AG09309 (cell line): Measurements from ENCODE around the gene ENO4.

ENCODE experiments used
- DNase-seq: peaks from one replicate; pipeline ENCODE4 v3.0.0-alpha.2; 2010; ENCODE audit warnings: low read depth
- H3K4me3 ChIP-seq: 2 replicates; pipeline ENCODE4 v1.5.1; 2011; ENCODE audit warnings: mild to moderate bottlenecking, low read depth, low read length, moderate library complexity; ENCODE audit not compliant: control insufficient read depth
- TF ChIP-seq, protein P1 (sequence below): IDR thresholded peaks from 2 replicates; pipeline ENCODE4 v1.5.1; 2011; ENCODE audit warnings: mild to moderate bottlenecking, low read depth, low read length, inconsistent platforms; ENCODE audit not compliant: insufficient read depth, control insufficient read depth; ENCODE audit errors: missing control alignments

Gene ENO4

DNA sequence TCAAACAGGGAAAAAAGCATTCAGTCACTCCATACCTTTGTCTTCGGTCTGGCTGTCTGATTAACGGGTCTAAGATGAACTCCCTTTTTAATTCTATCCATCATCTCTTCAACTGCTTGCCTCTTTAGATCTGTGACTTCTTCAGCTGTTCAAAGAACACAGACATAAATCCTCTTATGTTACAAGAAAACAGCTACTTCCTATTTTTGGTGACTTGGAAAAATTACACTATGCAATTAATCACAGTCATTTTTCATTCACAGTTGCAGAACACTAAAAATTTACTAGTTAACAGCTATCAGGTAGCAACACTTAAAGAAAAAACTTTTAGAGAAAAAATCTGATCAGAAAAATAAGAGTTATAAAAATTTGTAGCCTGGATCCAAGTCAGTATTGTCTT is 66.0 kb downstream of the ENO4 start:
- TF ChIP-seq, protein P1, sequence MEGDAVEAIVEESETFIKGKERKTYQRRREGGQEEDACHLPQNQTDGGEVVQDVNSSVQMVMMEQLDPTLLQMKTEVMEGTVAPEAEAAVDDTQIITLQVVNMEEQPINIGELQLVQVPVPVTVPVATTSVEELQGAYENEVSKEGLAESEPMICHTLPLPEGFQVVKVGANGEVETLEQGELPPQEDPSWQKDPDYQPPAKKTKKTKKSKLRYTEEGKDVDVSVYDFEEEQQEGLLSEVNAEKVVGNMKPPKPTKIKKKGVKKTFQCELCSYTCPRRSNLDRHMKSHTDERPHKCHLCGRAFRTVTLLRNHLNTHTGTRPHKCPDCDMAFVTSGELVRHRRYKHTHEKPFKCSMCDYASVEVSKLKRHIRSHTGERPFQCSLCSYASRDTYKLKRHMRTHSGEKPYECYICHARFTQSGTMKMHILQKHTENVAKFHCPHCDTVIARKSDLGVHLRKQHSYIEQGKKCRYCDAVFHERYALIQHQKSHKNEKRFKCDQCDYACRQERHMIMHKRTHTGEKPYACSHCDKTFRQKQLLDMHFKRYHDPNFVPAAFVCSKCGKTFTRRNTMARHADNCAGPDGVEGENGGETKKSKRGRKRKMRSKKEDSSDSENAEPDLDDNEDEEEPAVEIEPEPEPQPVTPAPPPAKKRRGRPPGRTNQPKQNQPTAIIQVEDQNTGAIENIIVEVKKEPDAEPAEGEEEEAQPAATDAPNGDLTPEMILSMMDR = no peak
- DNase-seq = no peak
- no peak overlapping the region for H3K4me3 ChIP-seq

DNA sequence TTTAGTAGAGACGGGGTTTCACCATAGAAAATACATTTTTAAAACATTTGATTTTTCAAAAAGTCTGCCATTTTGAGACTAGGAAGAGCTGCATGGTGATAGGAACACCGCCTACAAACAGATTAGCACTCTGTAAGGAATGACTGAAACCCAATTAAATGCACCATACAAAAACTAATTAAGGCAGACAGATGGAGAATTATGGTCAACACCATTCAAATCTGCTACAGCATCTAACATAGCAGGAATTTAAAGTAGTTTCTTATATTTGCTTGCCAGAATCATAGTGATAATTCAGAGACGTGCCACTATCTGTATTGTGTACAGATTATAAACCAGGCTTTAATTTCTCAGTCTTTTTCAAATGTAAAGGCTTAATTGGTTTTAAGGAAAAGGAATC is 68.2 kb downstream of the ENO4 start:
- no peak overlapping the region for H3K4me3 ChIP-seq
- DNase-seq = no peak
- TF ChIP-seq, protein P1 = no peak

DNA sequence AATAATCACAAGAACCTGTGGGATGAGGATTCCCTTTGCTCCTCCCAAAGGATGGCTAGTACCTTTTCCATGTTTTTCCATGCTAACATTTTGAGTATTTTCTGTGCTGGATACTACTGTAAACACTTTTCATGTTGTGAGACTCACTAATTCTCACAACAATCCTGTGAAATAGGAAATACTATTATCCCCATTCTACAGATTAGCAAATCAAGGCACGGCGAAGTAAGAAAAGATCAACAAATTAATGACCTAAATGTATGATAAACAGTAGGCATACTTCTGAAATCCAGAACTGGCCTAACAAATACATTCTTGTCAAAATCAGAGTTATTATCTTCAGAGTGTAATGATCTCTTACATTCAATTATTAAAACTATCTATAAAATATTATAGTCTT is 69.3 kb downstream of the ENO4 start:
- no peak overlapping the region for H3K4me3 ChIP-seq
- TF ChIP-seq, protein P1 = no peak
- DNase-seq = no peak

DNA sequence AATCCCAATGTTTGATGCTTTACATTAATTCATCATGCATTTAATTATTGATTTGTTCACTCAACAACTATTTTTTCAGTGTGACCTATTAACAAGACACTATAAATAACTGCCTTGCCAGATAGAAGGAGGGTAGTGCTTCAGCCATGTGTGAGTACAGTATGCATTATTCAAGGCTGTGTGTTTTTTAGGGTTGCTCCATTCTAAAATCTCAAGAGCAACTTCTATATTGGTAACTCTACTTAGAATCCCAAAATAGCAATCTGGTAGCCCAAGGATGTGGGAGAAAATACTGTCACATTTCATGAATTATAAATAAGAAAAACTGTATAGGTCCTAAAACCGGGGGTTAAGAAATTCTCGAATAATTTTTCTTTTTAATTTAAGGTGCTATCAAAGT is 69.9 kb downstream of the ENO4 start:
- TF ChIP-seq, protein P1 = no peak
- DNase-seq = no peak

DNA sequence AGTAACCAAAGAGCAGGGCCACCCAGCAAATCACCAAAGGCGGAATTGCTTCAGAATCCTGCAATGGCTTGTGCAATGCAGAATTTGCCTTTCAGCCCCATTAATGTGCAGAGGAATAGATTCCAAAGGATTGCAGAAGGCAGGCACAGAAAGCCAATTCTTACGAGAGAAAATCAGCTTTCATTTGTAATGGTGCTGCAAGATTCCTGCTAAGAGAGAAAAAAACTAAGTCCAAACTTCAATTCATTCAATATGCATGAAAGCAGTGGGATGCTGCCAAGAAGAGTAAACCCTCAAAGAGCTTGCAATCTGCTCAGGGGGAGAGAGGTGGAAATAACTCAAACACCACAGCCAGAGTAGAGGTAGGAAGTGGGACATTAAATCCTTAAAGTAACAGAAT is 70.4 kb downstream of the ENO4 start:
- TF ChIP-seq, protein P1 = no peak
- DNase-seq = no peak
- no peak overlapping the region for H3K4me3 ChIP-seq

More for the DNA sequence above, 69.9 kb downstream of the ENO4 start:
- H3K4me3 ChIP-seq = no peak overlapping the region

DNA sequence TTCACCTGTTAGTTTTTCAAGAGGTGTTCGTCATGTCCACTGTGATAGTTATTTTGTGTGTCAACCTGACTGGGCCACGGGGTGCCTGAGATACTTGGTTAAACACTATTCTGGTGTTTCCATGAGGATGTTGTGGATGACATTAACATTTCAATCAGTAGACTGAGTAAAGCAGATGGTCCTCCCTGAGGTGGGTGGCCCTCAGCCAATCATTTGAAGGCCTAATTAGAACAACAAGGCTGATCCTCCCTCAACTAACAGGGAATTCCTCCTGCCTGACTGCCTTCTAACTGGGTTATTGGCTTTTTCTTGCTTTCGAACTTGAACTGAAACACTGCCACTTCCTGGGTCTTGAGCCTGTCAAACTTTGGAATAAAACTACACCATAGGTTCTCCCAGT is 75.8 kb downstream of the ENO4 start:
- no peak overlapping the region for H3K4me3 ChIP-seq
- DNase-seq = no peak
- TF ChIP-seq, protein P1 = no peak

DNA sequence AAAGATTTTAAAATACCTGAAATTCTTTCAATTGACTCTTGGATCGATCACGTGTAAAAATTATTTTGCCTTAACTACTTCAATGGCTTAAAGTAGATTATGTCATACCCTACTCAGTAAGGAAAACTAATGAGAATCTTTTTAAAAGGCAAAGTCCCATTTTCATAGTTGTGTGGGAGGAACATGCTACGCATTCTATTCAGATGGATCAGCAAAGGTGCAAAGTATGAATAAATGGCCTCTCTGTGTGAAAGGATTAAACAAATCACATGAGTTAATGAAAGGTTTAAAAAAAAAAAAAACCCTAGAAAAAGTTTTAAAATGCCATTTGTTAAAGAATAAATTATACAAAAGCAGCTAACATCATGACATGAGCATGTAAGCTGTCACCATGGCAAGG is 77.1 kb downstream of the ENO4 start:
- TF ChIP-seq, protein P1 = no peak
- DNase-seq = no peak
- H3K4me3 ChIP-seq = no peak overlapping the region
